Activated CD8-positive, alpha-beta memory T cell treated with anti-CD3 and anti-CD28 coated beads for 48 hours (primary cell): ENCODE measurements around the gene AFG1L.
"Not testable (repeated sequence)": the region's sequence is repeated elsewhere in the genome, so short reads cannot be mapped to it uniquely, and the experiment has no call there.

Source experiments
- DNase-seq, 3 experiments: peaks; one replicate each; pipeline ENCODE4 v3.0.0-alpha.2; 2020; ENCODE audit warnings: low read depth in 2 of 3, low spot score in 2 of 3

AFG1L gene

GRCh38 chr6:108449717-108450116 is 154.9 kb downstream of the AFG1L start:
- not testable (repeated sequence) for DNase-seq

- DNase-seq: no peak
Measured at GRCh38 chr6:108451816-108452215, 157.0 kb downstream of the AFG1L start.

- DNase-seq: no peak
Measured at GRCh38 chr6:108452711-108453195, 157.9 kb downstream of the AFG1L start.

GRCh38 chr6:108453601-108454185 is 158.8 kb downstream of the AFG1L start:
- no peak for DNase-seq

- no peak for DNase-seq
Measured at GRCh38 chr6:108454356-108454755, 159.5 kb downstream of the AFG1L start.

DNA sequence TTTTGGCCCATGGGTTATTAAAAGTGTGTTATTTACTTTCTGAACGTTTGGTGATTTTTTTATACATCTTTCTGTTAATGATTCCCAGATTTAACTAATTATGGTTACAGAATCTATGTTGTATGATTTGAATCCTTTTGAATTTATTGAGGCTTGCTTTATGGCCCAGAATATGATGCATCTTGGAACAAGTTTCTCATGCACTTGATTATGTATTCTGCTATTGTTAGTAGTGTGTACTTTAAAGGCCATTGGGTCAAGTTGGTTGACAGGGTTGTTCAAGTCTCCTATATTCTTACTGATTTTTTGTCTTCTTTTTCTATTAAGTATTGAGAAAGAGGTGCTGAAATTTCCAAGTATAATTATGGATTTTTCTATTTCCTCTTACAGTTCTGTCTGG is 160.8 kb downstream of the AFG1L start:
- no peak for DNase-seq

DNA sequence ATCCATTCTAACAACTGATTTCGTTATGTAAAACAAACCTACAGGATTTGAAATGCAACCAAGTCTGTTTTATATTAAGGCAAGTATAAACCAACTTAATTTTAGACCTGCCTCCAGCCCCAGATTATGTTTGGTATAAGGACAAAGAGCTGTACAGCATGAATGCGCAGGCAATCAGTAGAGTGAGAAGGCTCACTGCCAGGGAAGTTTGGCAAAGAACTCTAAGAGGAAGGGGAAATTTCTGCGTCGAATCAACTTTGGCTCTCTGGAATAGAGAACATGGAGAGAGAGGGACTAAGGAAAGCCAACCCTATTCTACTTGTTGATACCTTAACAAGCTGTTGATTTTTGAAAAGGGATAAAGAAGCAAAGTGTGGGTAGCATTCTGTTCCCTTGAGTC is 168.9 kb downstream of the AFG1L start:
- DNase-seq: no peak

GRCh38 chr6:108464418-108465097 is 169.7 kb downstream of the AFG1L start:
- no peak for DNase-seq

- DNase-seq: no peak
Measured at GRCh38 chr6:108465098-108465495, 170.2 kb downstream of the AFG1L start.

GRCh38 chr6:108468346-108468745 is 173.5 kb downstream of the AFG1L start:
- no peak for DNase-seq

- no peak for DNase-seq
Measured at GRCh38 chr6:108469316-108469715, 174.5 kb downstream of the AFG1L start.

- no peak for DNase-seq
Measured at GRCh38 chr6:108473197-108473596, 178.3 kb downstream of the AFG1L start.

DNA sequence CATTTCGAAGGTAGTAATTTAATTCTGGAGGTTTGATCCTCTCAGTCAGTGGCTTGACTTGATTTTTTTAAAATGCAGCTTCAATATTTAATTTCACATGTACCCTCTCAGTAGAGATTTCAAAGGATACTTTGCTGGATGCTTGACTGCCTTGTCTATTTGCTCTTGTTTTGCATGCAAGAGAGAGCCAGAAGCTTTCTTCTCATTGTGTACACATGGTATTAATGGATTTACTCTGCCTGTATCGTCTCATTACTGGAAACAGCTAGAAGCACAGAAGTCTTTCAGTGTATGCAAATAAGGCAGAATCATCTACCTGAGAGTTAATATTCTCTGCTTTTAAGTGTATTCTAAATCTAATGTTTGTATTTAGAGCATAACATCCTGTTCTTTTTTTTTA is 181.5 kb downstream of the AFG1L start:
- DNase-seq: no peak

- DNase-seq: no peak
Measured at GRCh38 chr6:108476847-108477430, 182.1 kb downstream of the AFG1L start.

- DNase-seq: no peak
Measured at GRCh38 chr6:108482559-108482958, 187.7 kb downstream of the AFG1L start.

DNA sequence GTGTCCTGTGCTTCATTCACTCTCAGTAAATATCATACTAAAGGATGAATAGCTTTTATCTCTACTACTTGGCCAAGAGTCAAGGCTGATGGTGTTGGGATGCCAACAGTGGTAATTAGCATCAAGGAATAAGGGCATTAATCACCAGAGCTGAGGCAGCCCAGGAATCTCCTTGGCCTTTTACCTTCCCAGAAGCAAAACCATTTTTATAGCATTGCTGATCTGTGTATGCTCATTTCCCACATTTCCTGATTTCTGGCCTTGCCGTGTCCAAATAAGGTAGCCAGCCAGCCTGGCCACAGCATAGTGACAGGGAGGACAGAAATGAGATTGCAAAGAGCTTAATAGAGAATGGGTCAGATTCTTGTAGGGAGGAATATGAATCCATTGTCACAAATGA is 189.2 kb downstream of the AFG1L start:
- no peak for DNase-seq

DNA sequence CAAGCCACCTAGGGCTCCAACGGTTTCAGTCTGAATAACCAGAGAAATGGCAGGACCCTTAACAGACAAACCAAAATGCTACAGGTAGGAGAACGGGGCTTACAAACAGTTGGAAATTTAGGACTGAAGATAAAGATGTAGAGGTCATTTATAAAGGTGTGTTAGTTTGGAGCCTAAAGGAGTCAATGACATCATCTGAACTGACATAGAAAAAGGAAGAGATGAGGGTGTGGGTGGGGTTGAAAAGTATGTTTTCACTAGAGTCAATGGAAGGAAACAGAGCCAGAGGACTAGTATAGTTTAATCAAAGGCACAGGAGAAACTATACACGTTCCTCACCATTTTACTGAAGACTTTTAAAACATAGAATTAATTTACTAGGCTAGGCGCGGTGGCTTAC is 194.8 kb downstream of the AFG1L start:
- DNase-seq: no peak

- DNase-seq: no peak
Measured at GRCh38 chr6:108492131-108492766, 197.4 kb downstream of the AFG1L start.

DNA sequence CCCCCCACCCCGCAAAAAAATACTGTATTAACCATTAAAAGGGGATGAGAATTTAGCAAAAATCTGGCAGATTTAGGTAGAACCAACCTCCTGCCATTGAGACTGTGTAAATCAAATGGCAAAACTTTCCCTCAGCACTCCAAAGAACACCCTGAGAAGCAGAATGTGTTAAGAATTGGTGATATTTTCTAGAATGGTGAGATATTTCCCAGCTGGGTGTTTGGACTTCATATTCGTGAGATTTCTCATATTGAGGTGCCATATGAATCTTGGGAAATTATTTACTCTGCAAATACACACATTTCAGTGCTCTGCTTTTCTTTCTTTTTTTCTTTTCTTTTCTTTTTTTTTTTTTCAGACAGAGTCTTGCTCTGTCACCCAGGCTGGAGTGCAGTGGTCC is 199.6 kb downstream of the AFG1L start:
- no peak for DNase-seq

DNA sequence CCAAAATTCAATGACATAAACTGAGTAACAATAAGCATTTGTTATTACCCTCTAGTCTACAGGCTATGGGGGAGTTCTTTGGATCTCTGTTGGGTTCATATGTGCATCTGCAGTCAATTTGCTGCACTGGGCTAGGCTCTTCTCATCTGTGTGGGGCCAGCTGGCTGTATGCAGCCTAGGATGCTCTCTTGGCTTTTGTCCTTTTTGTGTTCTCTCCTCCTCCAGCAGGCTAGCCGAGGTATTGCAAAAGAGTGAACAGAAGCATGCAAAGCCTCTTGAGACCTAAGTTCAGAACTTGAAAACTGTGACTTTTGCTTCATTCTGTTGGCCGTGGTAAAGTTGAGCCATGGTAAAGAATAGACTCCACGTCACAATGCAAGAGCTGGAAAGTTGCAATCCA is 203.0 kb downstream of the AFG1L start:
- no peak for DNase-seq

GRCh38 chr6:108501559-108501958 is 206.7 kb downstream of the AFG1L start:
- no peak for DNase-seq

GRCh38 chr6:108502832-108503231 is 208.0 kb downstream of the AFG1L start:
- DNase-seq: no peak
